Neural cell (in vitro differentiated cells): Measurements from ENCODE around the gene REST. TPM values are rescaled to one million over a fixed set of nuclear protein-coding genes. Genes with fewer than 3 reads are reported as not detected.

ENCODE experiments used
- H2AFZ ChIP-seq: fragments of 200-600, 300-800 bp; sonication (generic), shearing (Covaris generic); 2 replicates; pipeline ENCODE4 v1.6.0; 2014; ENCODE audit warnings: low read depth, mild to moderate bottlenecking, antibody characterized with exemption, low read length, moderate library complexity
- H3F3A ChIP-seq: fragments of 200-600 bp; shearing (Covaris generic); 2 replicates; pipeline ENCODE4 v1.6.1; 2016; ENCODE audit warnings: mild to moderate bottlenecking, moderate library complexity, mixed read lengths, antibody characterized with exemption, low read length; ENCODE audit not compliant: insufficient read depth, poor library complexity, severe bottlenecking
- H3K27ac ChIP-seq: fragments of 200-600, 300-800 bp; sonication (generic), shearing (Covaris generic); 2 replicates; pipeline ENCODE4 v1.5.1; 2014; ENCODE audit warnings: mild to moderate bottlenecking, low read length, moderate library complexity
- H3K27me3 ChIP-seq: fragments of 300-800, 200-600 bp; sonication (generic), shearing (Covaris generic); 2 replicates; pipeline ENCODE4 v1.6.0; 2014; ENCODE audit warnings: mild to moderate bottlenecking, low read depth, low read length, moderate library complexity; ENCODE audit not compliant: insufficient read depth
- H3K36me3 ChIP-seq: fragments of 300-800, 200-600 bp; sonication (generic), shearing (Covaris generic); 2 replicates; pipeline ENCODE4 v1.5.1; 2014; ENCODE audit warnings: mild to moderate bottlenecking, antibody characterized with exemption, low read length, moderate library complexity; ENCODE audit not compliant: insufficient read depth
- H3K4me2 ChIP-seq: fragments of 300-800, 200-600 bp; sonication (generic), shearing (Covaris generic); 2 replicates; pipeline ENCODE4 v1.6.0; 2014; ENCODE audit warnings: mild to moderate bottlenecking, low read length
- H3K4me3 ChIP-seq: fragments of 300-800, 200-600 bp; sonication (generic), shearing (Covaris generic); 2 replicates; pipeline ENCODE4 v1.5.1; 2014; ENCODE audit warnings: mild to moderate bottlenecking, low read length, moderate library complexity
- H3K79me2 ChIP-seq: fragments of 200-600 bp; shearing (Covaris generic); replicated peaks from 2 replicates; pipeline ENCODE4 v1.6.0; 2014; ENCODE audit warnings: mild to moderate bottlenecking, low read length, moderate library complexity; ENCODE audit not compliant: insufficient read depth
- H3K9ac ChIP-seq: fragments of 300-800, 200-600 bp; sonication (generic), shearing (Covaris generic); 2 replicates; pipeline ENCODE4 v1.6.1; 2016; ENCODE audit warnings: mild to moderate bottlenecking, low read length, mixed read lengths
- H3K9me2 ChIP-seq: fragments of 200-600 bp; shearing (Covaris generic); 2 replicates; pipeline ENCODE4 v1.6.1; 2016; ENCODE audit warnings: mild to moderate bottlenecking, low read length, mixed read lengths; ENCODE audit not compliant: insufficient read depth
- H3K9me3 ChIP-seq: fragments of 200-600, 300-800 bp; sonication (generic), shearing (Covaris generic); 2 replicates; pipeline ENCODE4 v1.6.1; 2016; ENCODE audit warnings: mild to moderate bottlenecking, mixed run types, low read length, moderate library complexity, mixed read lengths
- H4K20me1 ChIP-seq: fragments of 200-600 bp; shearing (Covaris generic); 2 replicates; pipeline ENCODE4 v1.6.1; 2016; ENCODE audit warnings: mild to moderate bottlenecking, mixed run types; ENCODE audit not compliant: insufficient read depth
- CTCF ChIP-seq: fragments of 450-650 bp; IDR thresholded peaks from 2 replicates; pipeline ENCODE4 v1.5.1; 2014; ENCODE audit warnings: antibody characterized with exemption, mild to moderate bottlenecking, moderate library complexity; ENCODE audit not compliant: poor library complexity, severe bottlenecking
- EP300 ChIP-seq: fragments of 450-650 bp; conservative IDR thresholded peaks from 2 replicates; pipeline ENCODE4 v1.6.1; 2014; ENCODE audit warnings: antibody characterized with exemption, mild to moderate bottlenecking, moderate library complexity; ENCODE audit not compliant: poor library complexity, severe bottlenecking
- EZH2 ChIP-seq: fragments of 200-600, 300-800 bp; shearing (Covaris generic), sonication (generic); IDR thresholded peaks from 2 replicates; pipeline ENCODE4 v1.6.1; 2014; ENCODE audit warnings: antibody characterized with exemption, low read length, borderline replicate concordance, mild to moderate bottlenecking; ENCODE audit not compliant: insufficient read depth, poor library complexity, severe bottlenecking
- MXI1 ChIP-seq: fragments of 450-650 bp; conservative IDR thresholded peaks from 2 replicates; pipeline ENCODE4 v1.6.1; 2014; ENCODE audit warnings: antibody characterized with exemption, mild to moderate bottlenecking; ENCODE audit not compliant: poor library complexity, severe bottlenecking
- POLR2AphosphoS5 ChIP-seq: IDR thresholded peaks from 2 replicates; pipeline ENCODE4 v1.6.1; 2012
- RAD21 ChIP-seq: fragments of 450-650 bp; conservative IDR thresholded peaks from 2 replicates; pipeline ENCODE4 v1.6.1; 2014; ENCODE audit warnings: antibody characterized with exemption, mild to moderate bottlenecking, moderate library complexity
- REST ChIP-seq: IDR thresholded peaks from 2 replicates; pipeline ENCODE4 v1.6.1; 2012; ENCODE audit warnings: borderline replicate concordance
- SMC3 ChIP-seq: fragments of 450-650 bp; conservative IDR thresholded peaks from 2 replicates; pipeline ENCODE4 v1.6.1; 2014; ENCODE audit warnings: antibody characterized with exemption, mild to moderate bottlenecking, moderate library complexity; ENCODE audit not compliant: poor library complexity
- TAF1 ChIP-seq: IDR thresholded peaks from 2 replicates; pipeline ENCODE4 v1.6.1; 2012; ENCODE audit warnings: low read depth
- polyA plus RNA-seq: library from polyadenylated mRNA; depleted of rRNA; stranded (reverse); fragments of >200 nt; gene quantifications from 2 replicates; pipeline ENCODE4 v1.2.3, GENCODE V29; 2014

The REST gene
- polyA plus RNA-seq, 1 donor from 2014 or later = 3.2 TPM

DNA sequence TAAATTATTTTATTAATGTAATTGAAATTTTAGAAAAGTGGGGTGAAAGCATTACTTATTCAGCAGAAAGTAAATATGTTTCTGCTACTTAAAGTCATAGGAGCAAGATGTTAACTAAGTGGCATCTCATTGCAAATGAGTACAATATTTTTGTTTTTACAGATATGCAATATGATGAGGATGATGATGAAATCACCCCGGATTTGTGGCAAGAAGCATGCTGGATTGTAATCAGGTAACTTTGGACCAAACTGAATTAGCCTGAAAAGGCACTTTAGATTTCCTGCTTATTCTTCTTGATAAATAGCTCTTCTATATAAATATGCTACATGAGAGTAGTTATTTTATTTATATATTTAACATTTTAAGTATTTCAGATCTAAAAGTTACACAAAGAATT is 78.5 kb downstream of the REST start:
- H3K27me3 ChIP-seq = no peaks in the 10 kb centered on the region
- H3K4me3 ChIP-seq = no peak overlapping the region
- no peak overlapping the region for H3K27ac ChIP-seq
- H2AFZ ChIP-seq = no peak overlapping the region
- no peaks in the 10 kb centered on the region for H3K9me3 ChIP-seq
- TF ChIP-seq EP300 (no peak), MXI1 (no peak), CTCF (no peak), EZH2 (no peak), TAF1 (no peak), SMC3 (no peak)
- H3K4me2 ChIP-seq = no peak overlapping the region
- peaks cover 9% of the 10 kb centered on the region for H3K36me3 ChIP-seq
- H4K20me1 ChIP-seq = no peaks in the 10 kb centered on the region
- H3K79me2 ChIP-seq = peaks cover 62% of the 10 kb centered on the region
- no peaks in the 10 kb centered on the region for H3F3A ChIP-seq
- H3K9me2 ChIP-seq = no peaks in the 10 kb centered on the region
- no peak overlapping the region for H3K9ac ChIP-seq

GRCh38 chr4:56986952-56987351 is 79.3 kb downstream of the REST start:
- Histone ChIP-seq H3K9ac (no peak overlapping the region), H3K9me2 (no peaks in the 10 kb centered on the region), H3K27me3 (no peaks in the 10 kb centered on the region), H3K4me3 (no peak overlapping the region), H3K4me2 (no peak overlapping the region), H3K9me3 (no peaks in the 10 kb centered on the region), H3K27ac (no peak overlapping the region), H3K36me3 (peaks cover 7% of the 10 kb centered on the region), H2AFZ (no peak overlapping the region), H3K79me2 (peaks cover 54% of the 10 kb centered on the region), H4K20me1 (no peaks in the 10 kb centered on the region), H3F3A (no peaks in the 10 kb centered on the region)
- TF ChIP-seq MXI1 (no peak), EP300 (no peak), EZH2 (no peak), CTCF (no peak)

DNA sequence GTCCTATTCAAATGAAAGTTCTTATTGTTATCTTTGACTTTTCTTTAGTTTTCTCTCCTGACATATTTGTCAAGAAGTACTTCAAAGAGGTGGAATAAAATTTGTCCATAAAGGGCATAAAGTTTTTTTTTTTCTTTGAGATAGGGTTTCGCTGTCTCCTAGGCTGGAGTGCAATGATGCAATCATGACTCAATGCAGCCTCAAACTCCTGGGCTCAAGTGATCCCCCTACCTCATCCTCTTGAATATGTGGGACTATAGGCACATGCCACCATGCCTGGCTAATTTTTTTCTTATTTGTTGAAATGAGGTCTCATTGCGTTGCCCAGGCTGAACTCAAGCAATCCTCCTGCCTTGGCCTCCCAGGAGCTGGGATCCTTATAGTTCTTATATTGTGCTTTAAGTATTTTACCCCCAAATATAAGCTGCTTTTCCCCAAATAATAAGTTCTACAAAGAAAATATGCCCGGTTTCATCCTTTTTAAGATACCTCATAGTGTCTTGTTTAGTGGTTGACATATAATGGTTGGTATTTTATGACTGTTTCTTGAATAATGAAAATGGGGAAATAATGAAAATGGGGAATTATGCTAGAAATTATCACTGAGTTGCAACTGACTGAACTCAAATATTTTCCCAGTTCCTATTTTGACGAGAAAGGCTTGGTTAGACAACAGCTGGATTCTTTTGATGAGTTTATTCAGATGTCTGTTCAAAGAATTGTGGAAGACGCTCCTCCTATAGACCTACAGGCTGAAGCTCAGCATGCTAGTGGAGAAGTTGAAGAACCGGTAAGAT is 82.6 kb downstream of the REST start:
- Histone ChIP-seq H3K27ac (no peak overlapping the region), H3K79me2 (peaks cover 31% of the 10 kb centered on the region), H3K9ac (no peak overlapping the region), H3K4me2 (no peak overlapping the region), H2AFZ (no peak overlapping the region), H4K20me1 (no peaks in the 10 kb centered on the region), H3K4me3 (no peak overlapping the region), H3K9me3 (no peaks in the 10 kb centered on the region), H3K36me3 (peaks cover 10% of the 10 kb centered on the region), H3K9me2 (no peaks in the 10 kb centered on the region), H3K27me3 (no peaks in the 10 kb centered on the region), H3F3A (no peaks in the 10 kb centered on the region)
- no peak for TF ChIP-seq REST
- TF ChIP-seq EP300 = no peak
- TF ChIP-seq MXI1 = no peak
- TF ChIP-seq EZH2 = no peak
- no peak for TF ChIP-seq CTCF
- TF ChIP-seq SMC3 = no peak
- TF ChIP-seq POLR2AphosphoS5 = no peak
- TF ChIP-seq RAD21 = no peak
